CD1c-positive myeloid dendritic cell (primary cell): ENCODE data around the gene AGMAT.
"Not testable (repeated sequence)": the region's sequence is repeated elsewhere in the genome, so short reads cannot be mapped to it uniquely, and the experiment has no call there.

Source experiments
- DNase-seq: peaks from one replicate; pipeline ENCODE4 v3.0.0-alpha.2; 2016; ENCODE audit errors: extremely low spot score

AGMAT gene

GRCh38 chr1:15616373-15617172, 31.7 kb upstream of the AGMAT start:
- peak; percentile 65 for DNase-seq

- DNase-seq: no peak
Measured at GRCh38 chr1:15610167-15610566, 25.3 kb upstream of the AGMAT start.

GRCh38 chr1:15609631-15610030, 24.8 kb upstream of the AGMAT start:
- DNase-seq: no peak

- DNase-seq: no peak
Measured at GRCh38 chr1:15605398-15606383, 20.8 kb upstream of the AGMAT start.

- DNase-seq: not testable (repeated sequence)
Measured at GRCh38 chr1:15604400-15604799, 19.5 kb upstream of the AGMAT start.

GRCh38 chr1:15603966-15604282, 19.1 kb upstream of the AGMAT start:
- not testable (repeated sequence) for DNase-seq

- peak; percentile 98 for DNase-seq
Measured at GRCh38 chr1:15603050-15603965, 18.5 kb upstream of the AGMAT start.

GRCh38 chr1:15598436-15598835, 13.6 kb upstream of the AGMAT start:
- no peak for DNase-seq

GRCh38 chr1:15595809-15596617, 11.2 kb upstream of the AGMAT start:
- DNase-seq: no peak

GRCh38 chr1:15592285-15592684, 7.4 kb upstream of the AGMAT start:
- DNase-seq: no peak

- no peak for DNase-seq
Measured at GRCh38 chr1:15583016-15583706, 1.7 kb downstream of the AGMAT start.

GRCh38 chr1:15579683-15580047, 5.2 kb downstream of the AGMAT start:
- DNase-seq: no peak

- no peak for DNase-seq
Measured at GRCh38 chr1:15578921-15579682, 5.7 kb downstream of the AGMAT start.

GRCh38 chr1:15577691-15578090, 7.2 kb downstream of the AGMAT start:
- no peak for DNase-seq

GRCh38 chr1:15575549-15576150, 9.2 kb downstream of the AGMAT start:
- DNase-seq: no peak

GRCh38 chr1:15574741-15575140, 10.1 kb downstream of the AGMAT start:
- no peak for DNase-seq

GRCh38 chr1:15573477-15573876, 11.4 kb downstream of the AGMAT start:
- DNase-seq: no peak

GRCh38 chr1:15571266-15571665, 13.6 kb downstream of the AGMAT start:
- no peak for DNase-seq

- DNase-seq: no peak
Measured at GRCh38 chr1:15570861-15571260, 14.0 kb downstream of the AGMAT start.
